ENCODE measurements around the gene NMNAT2.
"Not testable (repeated sequence)": the region's sequence is repeated elsewhere in the genome, so short reads cannot be mapped to it uniquely, and the experiment has no call there.

Gene NMNAT2

GRCh38 chr1:183243161-183244050 is 174.8 kb downstream of the NMNAT2 start:
- Histone ChIP-seq H3K9ac (ENCODE audit: low read depth, low read length) (no peak overlapping the region), H3K9me3 (ENCODE audit: insufficient read depth, low read depth, low read length) (no peaks in the 10 kb centered on the region), H3K27me3 (ENCODE audit: insufficient read depth, low read length) (no peaks in the 10 kb centered on the region), H3K27ac (ENCODE audit: low read depth, low read length) (no peak overlapping the region), H3K4me1 (ENCODE audit: insufficient read depth, low read length) (peaks cover 5% of the 10 kb centered on the region; the same call in 1 of the 2 replicates), H3K36me3 (ENCODE audit: insufficient read depth, low read length) (0 out of 2 replicates have a peak, but pooled peaks cover 9% of the 10 kb centered on the region), H3K4me3 (ENCODE audit: low read length) (no peak overlapping the region)
- WGBS, result 96% methylated on average over 5 of the region's 5 CpGs

GRCh38 chr1:183242556-183242955 is 175.6 kb downstream of the NMNAT2 start:
- Histone ChIP-seq H3K9ac (ENCODE audit: low read depth, low read length) (no peak overlapping the region), H3K9me3 (ENCODE audit: insufficient read depth, low read depth, low read length) (no peaks in the 10 kb centered on the region), H3K36me3 (ENCODE audit: insufficient read depth, low read length) (0 out of 2 replicates have a peak, but pooled peaks cover 9% of the 10 kb centered on the region), H3K4me1 (ENCODE audit: insufficient read depth, low read length) (no peaks in the 10 kb centered on the region), H3K27me3 (ENCODE audit: insufficient read depth, low read length) (no peaks in the 10 kb centered on the region), H3K27ac (ENCODE audit: low read depth, low read length) (no peak overlapping the region), H3K4me3 (ENCODE audit: low read length) (no peak overlapping the region)
- WGBS, result 96% methylated on average over 3 of the region's 3 CpGs

GRCh38 chr1:183241471-183241870 is 176.7 kb downstream of the NMNAT2 start:
- Histone ChIP-seq H3K36me3 (ENCODE audit: insufficient read depth, low read length) (0 out of 2 replicates have a peak, but pooled peaks cover 9% of the 10 kb centered on the region), H3K9ac (ENCODE audit: low read depth, low read length) (no peak overlapping the region), H3K27ac (ENCODE audit: low read depth, low read length) (no peak overlapping the region), H3K4me1 (ENCODE audit: insufficient read depth, low read length) (no peaks in the 10 kb centered on the region), H3K4me3 (ENCODE audit: low read length) (no peak overlapping the region), H3K9me3 (ENCODE audit: insufficient read depth, low read depth, low read length) (no peaks in the 10 kb centered on the region), H3K27me3 (ENCODE audit: insufficient read depth, low read length) (no peaks in the 10 kb centered on the region)
- 93% methylated on average over 3 of the region's 3 CpGs for WGBS

GRCh38 chr1:183240853-183241252 is 177.3 kb downstream of the NMNAT2 start:
- H3K27ac ChIP-seq (ENCODE audit: low read depth, low read length); H3K27me3 ChIP-seq (ENCODE audit: insufficient read depth, low read length); H3K9me3 ChIP-seq (ENCODE audit: insufficient read depth, low read depth, low read length); H3K9ac ChIP-seq (ENCODE audit: low read depth, low read length); H3K4me1 ChIP-seq (ENCODE audit: insufficient read depth, low read length); H3K36me3 ChIP-seq (ENCODE audit: insufficient read depth, low read length); H3K4me3 ChIP-seq (ENCODE audit: low read length): not testable (repeated sequence)
- 95% methylated on average over 8 of the region's 8 CpGs for WGBS

GRCh38 chr1:183240526-183240825 is 177.7 kb downstream of the NMNAT2 start:
- Histone ChIP-seq H3K4me3 (ENCODE audit: low read length) (no peak overlapping the region), H3K9me3 (ENCODE audit: insufficient read depth, low read depth, low read length) (no peaks in the 10 kb centered on the region), H3K36me3 (ENCODE audit: insufficient read depth, low read length) (0 out of 2 replicates have a peak, but pooled peaks cover 9% of the 10 kb centered on the region), H3K9ac (ENCODE audit: low read depth, low read length) (no peak overlapping the region), H3K27ac (ENCODE audit: low read depth, low read length) (no peak overlapping the region), H3K27me3 (ENCODE audit: insufficient read depth, low read length) (no peaks in the 10 kb centered on the region), H3K4me1 (ENCODE audit: insufficient read depth, low read length) (peaks cover 4% of the 10 kb centered on the region)
- 94% methylated on average over 4 of the region's 4 CpGs for WGBS

- 94% methylated on average over 6 of the region's 8 CpGs for WGBS
- Histone ChIP-seq H3K9me3 (ENCODE audit: insufficient read depth, low read depth, low read length) (no peaks in the 10 kb centered on the region), H3K4me3 (ENCODE audit: low read length) (no peak overlapping the region), H3K36me3 (ENCODE audit: insufficient read depth, low read length) (0 out of 2 replicates have a peak, but pooled peaks cover 9% of the 10 kb centered on the region), H3K27ac (ENCODE audit: low read depth, low read length) (no peak overlapping the region), H3K9ac (ENCODE audit: low read depth, low read length) (no peak overlapping the region), H3K4me1 (ENCODE audit: insufficient read depth, low read length) (peaks cover 9% of the 10 kb centered on the region), H3K27me3 (ENCODE audit: insufficient read depth, low read length) (no peaks in the 10 kb centered on the region)
Observed at GRCh38 chr1:183239793-183240525, 178.2 kb downstream of the NMNAT2 start.

GRCh38 chr1:183239220-183239742 is 178.9 kb downstream of the NMNAT2 start:
- no peak overlapping the region for H3K4me3 ChIP-seq (ENCODE audit: low read length)
- 0 out of 2 replicates have a peak, but pooled peaks cover 9% of the 10 kb centered on the region for H3K36me3 ChIP-seq (ENCODE audit: insufficient read depth, low read length)
- no peaks in the 10 kb centered on the region for H3K9me3 ChIP-seq (ENCODE audit: insufficient read depth, low read depth, low read length)
- H3K27ac ChIP-seq (ENCODE audit: low read depth, low read length), result no peak overlapping the region
- H3K27me3 ChIP-seq (ENCODE audit: insufficient read depth, low read length), result no peaks in the 10 kb centered on the region
- no peak overlapping the region for H3K9ac ChIP-seq (ENCODE audit: low read depth, low read length)
- 90% methylated on average over 7 of the region's 7 CpGs for WGBS
- H3K4me1 ChIP-seq (ENCODE audit: insufficient read depth, low read length), result peaks cover 13% of the 10 kb centered on the region

- H3K9me3 ChIP-seq (ENCODE audit: insufficient read depth, low read depth, low read length), result no peaks in the 10 kb centered on the region
- H3K4me1 ChIP-seq (ENCODE audit: insufficient read depth, low read length), result peaks cover 16% of the 10 kb centered on the region
- H3K27ac ChIP-seq (ENCODE audit: low read depth, low read length), result no peak overlapping the region
- 0 out of 2 replicates have a peak, but pooled peaks cover 9% of the 10 kb centered on the region for H3K36me3 ChIP-seq (ENCODE audit: insufficient read depth, low read length)
- 89% methylated on average over 2 of the region's 2 CpGs for WGBS
- no peak overlapping the region for H3K9ac ChIP-seq (ENCODE audit: low read depth, low read length)
- H3K4me3 ChIP-seq (ENCODE audit: low read length), result no peak overlapping the region
- no peaks in the 10 kb centered on the region for H3K27me3 ChIP-seq (ENCODE audit: insufficient read depth, low read length)
Observed at GRCh38 chr1:183238071-183238470, 180.1 kb downstream of the NMNAT2 start.

- WGBS, result 98% methylated on average over 2 of the region's 2 CpGs
- no peak overlapping the region for H3K4me3 ChIP-seq (ENCODE audit: low read length)
Observed at GRCh38 chr1:183237046-183237445, 181.1 kb downstream of the NMNAT2 start.

GRCh38 chr1:183236158-183236725 is 181.9 kb downstream of the NMNAT2 start:
- no peak overlapping the region for H3K9ac ChIP-seq (ENCODE audit: low read depth, low read length)
- H3K36me3 ChIP-seq (ENCODE audit: insufficient read depth, low read length), result 0 out of 2 replicates have a peak, but pooled peaks cover 9% of the 10 kb centered on the region
- H3K4me3 ChIP-seq (ENCODE audit: low read length), result no peak overlapping the region
- no peaks in the 10 kb centered on the region for H3K27me3 ChIP-seq (ENCODE audit: insufficient read depth, low read length)
- H3K4me1 ChIP-seq (ENCODE audit: insufficient read depth, low read length), result peaks cover 16% of the 10 kb centered on the region
- no peaks in the 10 kb centered on the region for H3K9me3 ChIP-seq (ENCODE audit: insufficient read depth, low read depth, low read length)
- no peak overlapping the region for H3K27ac ChIP-seq (ENCODE audit: low read depth, low read length)
- 74% methylated on average over 6 of the region's 6 CpGs for WGBS

More at GRCh38 chr1:183237046-183237445, 181.1 kb downstream of the NMNAT2 start:
- no peaks in the 10 kb centered on the region for H3K27me3 ChIP-seq (ENCODE audit: insufficient read depth, low read length)
- 0 out of 2 replicates have a peak, but pooled peaks cover 9% of the 10 kb centered on the region for H3K36me3 ChIP-seq (ENCODE audit: insufficient read depth, low read length)
- H3K27ac ChIP-seq (ENCODE audit: low read depth, low read length), result no peak overlapping the region
- no peaks in the 10 kb centered on the region for H3K9me3 ChIP-seq (ENCODE audit: insufficient read depth, low read depth, low read length)
- H3K4me1 ChIP-seq (ENCODE audit: insufficient read depth, low read length), result peaks cover 16% of the 10 kb centered on the region
- H3K9ac ChIP-seq (ENCODE audit: low read depth, low read length), result no peak overlapping the region
